ENCODE measurements around the gene DMBT1.
"Not testable (repeated sequence)": the region's sequence is repeated elsewhere in the genome, so short reads cannot be mapped to it uniquely, and the experiment has no call there.

The DMBT1 gene

DNA sequence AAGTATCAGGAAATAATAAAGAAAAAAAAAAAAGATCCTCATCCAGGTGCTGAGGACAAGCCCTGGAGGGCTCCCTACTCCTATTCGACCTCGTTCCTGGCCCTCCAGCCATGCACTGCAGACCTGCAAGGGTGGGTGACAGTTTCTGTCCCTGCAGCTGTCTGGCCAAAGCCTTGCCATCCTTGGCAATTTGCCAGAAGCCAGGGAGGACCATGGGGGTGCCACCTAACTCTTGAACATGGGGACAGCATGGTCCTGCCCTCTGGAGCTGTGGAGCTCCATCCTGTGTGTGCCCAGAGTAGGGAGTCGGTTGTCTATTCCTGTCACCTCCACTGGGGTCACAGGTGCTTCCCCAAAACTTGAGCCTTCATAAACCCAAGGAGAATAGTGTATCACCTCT lies 27.8 kb downstream of the DMBT1 start:
- DNase-seq, result no peak

DNA sequence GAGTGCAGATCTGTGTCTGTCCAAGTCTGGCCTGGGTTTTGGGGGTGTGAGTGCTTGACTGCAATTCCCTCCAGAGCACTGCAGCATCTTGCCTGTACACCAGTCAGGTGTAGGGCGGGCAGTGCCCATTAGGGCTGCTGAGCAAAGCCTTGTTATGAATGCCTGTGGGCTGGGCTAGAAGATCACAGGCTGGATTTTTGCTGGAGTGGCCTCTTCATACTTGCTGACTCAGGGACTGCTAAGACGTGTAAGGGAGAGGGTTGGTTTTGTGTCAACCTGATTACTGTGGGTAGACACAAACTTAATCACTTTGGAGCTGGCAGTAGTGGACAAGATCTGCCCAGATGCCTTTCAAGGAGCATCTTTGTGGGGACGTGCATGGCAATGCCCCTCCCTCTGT lies 29.6 kb downstream of the DMBT1 start:
- DNase-seq, result no peak

DNA sequence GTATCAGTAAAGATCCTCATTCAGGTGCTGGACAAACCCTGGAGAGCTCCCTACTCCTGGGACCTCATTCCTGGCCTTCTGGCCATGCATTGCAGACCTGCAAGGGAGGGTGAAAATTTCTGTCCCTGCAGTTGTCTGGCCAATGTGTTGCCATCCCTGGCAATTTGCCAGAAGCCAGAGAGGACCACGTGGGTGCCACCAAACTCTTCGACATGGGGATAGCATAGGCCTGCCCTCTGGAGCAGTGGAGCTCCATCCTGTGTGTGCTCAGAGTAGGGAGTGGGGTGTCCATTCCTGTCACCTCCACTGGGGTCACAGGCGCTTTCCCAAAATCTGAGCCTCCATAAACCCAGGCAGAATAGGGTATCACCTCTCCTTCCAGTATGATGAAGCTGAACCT lies 31.2 kb downstream of the DMBT1 start:
- DNase-seq, result no peak

DNA sequence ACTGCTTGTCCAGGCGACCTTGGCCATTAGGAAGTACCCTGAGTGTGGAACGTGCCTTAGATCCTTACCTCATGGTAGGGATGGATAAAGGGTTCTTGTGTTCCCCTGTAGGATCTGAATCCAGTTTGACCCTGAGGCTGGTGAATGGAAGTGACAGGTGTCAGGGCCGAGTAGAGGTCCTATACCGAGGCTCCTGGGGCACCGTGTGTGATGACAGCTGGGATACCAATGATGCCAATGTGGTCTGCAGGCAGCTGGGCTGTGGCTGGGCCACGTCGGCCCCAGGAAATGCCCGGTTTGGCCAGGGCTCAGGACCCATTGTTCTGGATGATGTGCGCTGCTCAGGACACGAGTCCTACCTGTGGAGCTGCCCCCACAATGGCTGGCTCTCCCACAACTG lies 31.6 kb downstream of the DMBT1 start:
- no peak for DNase-seq

DNA sequence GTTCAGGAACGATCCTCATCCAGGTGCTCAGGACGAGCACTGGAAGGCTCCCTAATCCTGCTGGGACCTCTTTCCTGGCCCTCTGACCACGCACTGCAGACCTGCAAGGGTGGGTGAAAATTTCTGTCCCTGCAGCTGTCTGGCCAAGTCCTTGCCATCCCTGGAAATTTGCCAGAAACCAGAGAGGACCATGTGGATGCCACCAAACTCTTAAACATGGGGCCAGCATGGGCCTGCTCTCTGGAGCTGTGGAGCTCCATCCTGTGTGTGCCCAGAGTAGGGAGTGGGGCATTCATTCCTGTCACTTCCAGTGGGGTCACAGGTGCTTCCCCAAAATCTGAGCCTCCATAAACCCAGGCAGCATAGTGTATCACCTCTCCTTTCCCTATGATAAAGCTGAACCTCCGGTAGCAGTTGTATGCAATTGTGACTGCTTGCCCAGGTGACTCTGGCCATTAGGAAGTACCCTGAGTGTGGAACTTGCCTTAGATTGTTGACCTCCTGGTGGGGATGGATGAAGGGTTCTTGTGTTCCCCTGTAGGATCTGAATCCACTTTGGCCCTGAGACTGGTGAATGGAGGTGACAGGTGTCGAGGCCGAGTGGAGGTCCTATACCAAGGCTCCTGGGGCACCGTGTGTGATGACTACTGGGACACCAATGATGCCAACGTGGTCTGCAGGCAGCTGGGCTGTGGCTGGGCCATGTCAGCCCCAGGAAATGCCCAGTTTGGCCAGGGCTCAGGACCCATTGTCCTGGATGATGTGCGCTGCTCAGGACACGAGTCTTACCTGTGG lies 57.1 kb downstream of the DMBT1 start:
- DNase-seq, result no peak

DNA sequence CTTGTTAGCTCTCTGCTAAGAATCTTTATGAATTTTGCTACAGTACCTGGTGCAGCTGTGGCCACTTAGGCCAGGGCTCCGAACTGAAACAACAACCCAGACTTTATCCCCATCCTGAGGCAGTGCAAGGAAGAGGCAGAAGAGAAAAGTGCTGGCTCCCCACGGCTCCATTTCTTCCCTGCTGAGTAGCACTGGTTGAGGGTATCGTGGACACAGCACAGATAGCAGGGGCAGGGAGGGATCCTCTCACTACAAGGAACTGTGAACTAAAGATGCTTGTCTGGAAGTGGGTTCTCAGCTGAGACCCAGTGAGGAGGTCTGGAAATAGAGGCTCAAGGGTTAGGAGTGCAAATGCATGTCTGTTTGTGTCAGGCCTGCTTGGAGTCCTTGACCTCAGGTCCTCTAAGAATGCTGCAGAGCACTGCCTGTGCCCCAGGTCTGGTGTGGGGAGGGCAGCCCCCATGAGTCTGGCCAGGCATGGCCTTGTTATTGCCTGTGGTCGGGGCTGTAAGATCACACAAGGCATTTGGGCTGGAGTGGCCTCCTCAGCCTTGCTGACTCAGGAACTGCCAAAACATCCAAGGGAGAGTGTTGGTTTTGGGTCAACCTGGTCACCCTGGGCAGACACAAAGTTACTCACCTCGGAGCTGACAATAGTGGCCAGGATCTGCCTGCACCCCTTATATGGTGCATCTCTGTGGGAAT lies 58.1 kb downstream of the DMBT1 start:
- no peak for DNase-seq

DNA sequence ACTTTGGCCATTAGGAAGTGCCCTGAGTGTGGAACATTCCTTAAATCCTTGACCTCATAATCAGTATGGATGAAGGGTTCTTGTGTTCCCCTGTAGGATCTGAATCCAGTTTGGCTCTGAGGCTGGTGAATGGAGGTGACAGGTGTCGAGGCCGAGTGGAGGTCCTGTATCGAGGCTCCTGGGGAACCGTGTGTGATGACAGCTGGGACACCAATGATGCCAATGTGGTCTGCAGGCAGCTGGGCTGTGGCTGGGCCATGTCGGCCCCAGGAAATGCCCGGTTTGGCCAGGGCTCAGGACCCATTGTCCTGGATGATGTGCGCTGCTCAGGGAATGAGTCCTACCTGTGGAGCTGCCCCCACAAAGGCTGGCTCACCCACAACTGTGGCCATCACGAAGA lies 60.4 kb downstream of the DMBT1 start:
- not testable (repeated sequence) for DNase-seq

DNA sequence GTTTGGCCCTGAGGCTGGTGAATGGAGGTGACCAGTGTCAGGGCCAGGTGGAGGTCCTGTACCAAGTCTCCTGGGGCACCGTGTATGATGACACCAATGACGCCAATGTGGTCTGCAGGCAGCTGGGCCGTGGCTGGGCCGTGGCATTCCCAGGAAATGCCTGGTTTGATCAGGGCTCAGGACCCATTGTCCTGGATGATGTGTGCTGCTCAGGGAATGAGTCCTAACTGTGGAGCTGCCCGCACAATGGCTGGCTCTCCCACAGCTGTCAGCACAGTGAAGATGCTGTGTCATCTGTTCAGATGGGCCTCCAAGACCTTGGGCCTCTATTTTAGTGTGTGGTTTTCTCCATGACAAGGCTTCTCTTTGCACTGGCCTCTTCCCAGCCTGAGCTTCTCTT lies 64.0 kb downstream of the DMBT1 start:
- no peak for DNase-seq

DNA sequence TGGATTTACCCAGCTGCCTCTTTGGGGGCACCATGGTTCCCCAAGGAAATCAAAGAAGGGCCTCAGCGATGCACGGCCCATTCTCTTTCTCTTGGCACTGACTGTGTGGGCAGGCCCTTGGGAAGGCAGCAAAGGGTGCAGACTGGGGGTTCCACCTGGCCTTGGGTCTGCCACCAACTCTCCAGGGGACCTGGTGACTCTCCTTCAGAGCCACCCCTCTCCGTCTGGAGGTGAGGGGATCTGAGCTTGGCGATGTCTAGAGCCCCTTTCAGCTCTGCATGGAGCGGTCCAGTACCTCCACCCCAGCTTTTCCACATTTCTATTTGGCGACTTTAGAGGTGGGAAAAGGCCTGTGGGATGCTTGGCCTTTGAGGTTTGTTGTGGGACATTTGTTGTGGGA lies 70.0 kb downstream of the DMBT1 start:
- no peak for DNase-seq

DNA sequence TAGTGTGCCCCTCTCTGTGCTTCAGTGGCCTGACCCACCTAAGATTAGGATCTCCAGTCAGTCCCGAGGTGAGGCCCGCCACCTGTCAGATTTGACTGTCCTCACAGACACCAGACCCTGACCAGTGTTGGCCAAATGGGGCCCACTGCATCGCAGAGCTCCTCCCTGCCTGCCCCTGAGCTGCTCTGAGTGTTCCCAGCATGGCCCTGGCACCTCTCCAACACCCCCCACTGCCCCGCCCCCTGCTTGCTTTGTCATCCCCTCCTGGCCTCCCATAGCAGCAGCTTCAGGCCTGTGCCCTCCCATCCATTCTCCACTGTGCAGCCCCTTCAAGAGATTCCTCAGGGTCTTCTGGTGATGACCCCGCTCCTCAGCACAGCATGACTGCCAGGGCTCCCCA lies 71.5 kb downstream of the DMBT1 start:
- no peak for DNase-seq

DNA sequence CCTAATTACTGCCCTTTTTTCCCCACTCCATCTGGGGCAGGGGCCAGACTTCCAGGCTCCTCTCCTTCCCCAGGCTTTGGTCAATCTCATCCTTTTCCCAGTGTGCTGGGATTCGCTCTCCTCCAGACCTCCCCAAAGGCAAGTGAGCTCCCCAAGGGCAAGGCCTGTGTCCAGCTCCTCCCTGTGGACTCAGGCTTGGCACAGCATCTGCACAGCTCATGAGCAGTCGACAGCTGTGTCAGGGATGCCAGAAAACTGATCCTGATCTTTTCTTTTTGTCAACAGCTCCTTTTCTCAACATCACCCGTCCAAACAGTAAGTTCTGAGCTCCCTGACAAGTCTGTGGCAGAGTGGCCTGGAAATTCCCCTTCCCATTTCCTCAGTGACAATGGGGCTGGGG lies 72.0 kb downstream of the DMBT1 start:
- DNase-seq, result no peak

DNA sequence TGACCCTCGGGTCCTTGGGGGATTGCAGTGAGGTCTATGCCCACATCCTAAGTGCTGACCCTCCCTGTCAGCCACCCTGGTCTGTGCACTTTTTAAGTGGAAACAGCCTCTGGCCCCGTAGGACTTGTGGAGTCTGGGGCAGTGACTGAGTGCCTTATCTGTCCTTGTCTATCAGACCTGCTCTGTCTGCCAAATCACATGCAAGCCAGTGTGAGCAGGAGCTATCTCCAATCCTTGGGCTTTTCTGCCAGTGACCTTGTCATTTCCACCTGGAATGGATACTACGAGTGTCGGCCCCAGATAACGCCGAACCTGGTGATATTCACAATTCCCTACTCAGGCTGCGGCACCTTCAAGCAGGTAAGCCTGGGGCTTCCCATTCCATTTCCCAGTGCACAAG lies 76.4 kb downstream of the DMBT1 start:
- no peak for DNase-seq

DNA sequence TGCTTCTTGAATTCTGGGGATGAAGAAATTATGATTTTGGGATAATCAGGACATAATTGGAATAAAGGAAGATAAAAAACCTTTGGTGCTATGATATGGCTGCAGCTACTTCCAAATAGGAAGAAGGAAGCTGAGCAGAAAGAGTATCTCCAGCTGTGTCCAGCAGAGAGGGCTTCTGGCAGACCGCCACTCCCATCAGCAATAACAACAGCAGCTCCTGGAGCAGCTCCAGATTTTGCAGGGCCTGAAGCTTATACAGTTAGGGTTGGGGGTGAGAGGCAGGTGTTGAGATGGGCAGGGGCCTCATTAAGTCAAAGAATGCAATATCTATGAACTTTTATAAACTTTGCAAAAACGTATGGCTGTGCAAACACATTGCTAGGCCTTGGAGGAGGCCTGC lies 76.8 kb downstream of the DMBT1 start:
- no peak for DNase-seq

DNA sequence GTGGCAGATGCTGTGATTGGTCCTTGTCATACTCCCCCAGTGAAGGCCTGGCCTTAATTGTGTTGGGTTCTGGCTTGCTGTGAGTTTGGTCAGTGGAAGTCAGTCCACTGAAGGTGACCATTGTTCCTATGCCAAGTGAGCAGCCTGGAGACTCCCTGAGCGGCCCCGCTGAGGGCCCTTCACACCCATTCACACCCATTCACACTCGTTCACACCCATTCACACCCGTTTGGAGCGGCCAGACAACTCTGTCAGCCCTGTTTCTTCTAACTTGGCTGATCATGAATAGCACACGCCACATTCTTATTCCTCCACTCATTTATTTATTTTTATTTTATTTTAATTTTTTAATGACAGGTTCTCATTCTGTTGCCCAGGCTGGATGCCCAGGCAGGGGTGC lies 77.6 kb downstream of the DMBT1 start:
- DNase-seq, result no peak

DNA sequence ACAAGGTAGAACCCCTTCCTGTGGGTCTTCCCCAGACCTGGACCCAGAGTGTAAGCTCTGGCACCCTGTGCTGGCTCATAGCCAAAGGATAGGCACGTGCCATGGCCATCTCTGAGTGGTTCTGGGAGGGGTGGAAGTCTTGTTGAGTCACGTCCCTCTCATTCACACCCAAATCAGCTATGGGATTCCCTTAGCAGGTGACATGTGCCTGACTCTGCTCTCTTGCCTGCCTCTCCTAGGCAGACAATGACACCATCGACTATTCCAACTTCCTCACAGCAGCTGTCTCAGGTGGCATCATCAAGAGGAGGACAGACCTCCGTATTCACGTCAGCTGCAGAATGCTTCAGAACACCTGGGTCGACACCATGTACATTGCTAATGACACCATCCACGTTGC lies 79.2 kb downstream of the DMBT1 start:
- no peak for DNase-seq

DNA sequence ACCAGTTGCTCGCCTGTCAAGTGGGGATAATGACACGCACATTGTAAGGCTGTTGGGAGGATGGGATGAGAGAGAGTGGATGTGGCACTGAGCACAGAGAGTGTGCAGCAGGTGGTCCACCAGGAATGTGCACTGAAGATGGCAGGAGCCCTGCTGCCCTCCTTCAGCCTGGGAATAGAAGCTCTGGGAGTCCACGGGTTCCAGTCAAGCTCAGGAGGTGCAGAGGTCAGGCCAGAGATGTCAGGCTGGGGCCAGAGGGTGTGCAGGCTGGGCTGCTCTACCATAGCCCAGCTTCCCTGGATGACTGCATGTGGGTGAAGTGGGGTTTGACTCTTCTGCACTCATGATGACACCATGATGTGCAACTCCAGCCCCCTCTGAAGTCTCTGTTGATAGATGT lies 80.4 kb downstream of the DMBT1 start:
- no peak for DNase-seq

DNA sequence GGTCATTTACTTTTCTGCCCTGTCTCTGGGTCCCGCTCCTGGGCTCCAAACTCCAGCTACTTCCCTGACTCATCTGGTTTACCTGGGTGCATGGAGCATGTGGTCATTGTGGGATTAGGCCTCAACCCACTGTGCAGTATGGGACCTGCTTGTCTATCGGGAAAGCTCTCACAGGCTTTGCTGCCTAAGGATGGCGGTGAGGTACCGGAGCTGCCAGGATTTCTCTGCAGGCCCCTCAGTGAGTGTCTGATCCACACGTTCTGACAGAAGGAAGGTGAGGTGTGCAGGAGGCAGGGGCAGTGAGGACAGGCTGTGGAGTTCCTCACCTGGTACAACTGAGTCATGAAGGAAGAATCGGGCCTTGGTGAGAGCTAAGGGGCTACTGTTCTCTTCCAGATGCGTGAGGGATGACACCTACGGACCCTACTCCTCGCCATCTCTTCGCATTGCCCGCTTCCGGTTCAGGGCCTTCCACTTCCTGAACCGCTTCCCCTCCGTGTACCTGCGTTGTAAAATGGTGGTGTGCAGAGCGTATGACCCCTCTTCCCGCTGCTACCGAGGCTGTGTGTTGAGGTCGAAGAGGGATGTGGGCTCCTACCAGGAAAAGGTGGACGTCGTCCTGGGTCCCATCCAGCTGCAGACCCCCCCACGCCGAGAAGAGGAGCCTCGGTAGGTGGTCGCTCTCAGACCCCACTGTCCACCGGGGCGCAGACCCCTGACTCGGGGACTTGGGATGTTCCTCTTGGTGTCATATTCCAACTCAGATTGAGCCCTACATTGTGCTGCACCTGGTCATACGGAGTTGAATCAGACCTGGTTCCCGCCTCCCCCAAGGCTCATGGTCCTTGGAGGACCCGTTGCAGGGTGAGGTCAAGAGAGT lies 82.4 kb downstream of the DMBT1 start:
- no peak for DNase-seq

DNA sequence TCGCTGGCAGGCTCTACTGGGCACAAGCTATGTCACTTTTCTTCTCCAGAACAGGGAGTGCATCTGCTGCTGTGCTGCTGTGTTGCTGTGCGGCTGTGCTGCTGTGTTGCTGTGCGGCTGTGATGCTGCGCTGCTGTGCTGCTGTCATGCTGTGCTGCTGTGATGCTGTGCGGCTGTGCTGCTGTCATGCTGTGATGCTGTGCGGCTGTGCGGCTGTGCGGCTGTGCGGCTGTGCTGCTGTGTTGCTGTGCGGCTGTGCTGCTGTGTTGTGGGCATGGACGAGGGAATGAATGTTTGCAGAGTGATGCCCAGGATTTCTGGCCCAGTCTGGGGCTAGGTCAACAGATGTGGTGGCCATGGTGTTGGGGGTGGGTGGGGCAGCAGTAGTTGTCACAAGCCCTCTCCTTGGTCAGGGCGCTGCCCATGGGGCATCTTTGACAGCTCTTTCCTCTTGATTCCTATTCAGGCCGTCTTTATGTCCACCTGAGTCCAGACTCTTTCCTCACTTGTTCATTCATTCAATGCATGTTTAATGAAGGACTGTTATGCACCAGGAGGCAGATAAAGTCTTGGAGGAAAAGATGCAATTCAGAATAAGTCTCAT lies 83.5 kb downstream of the DMBT1 start:
- no peak for DNase-seq

DNA sequence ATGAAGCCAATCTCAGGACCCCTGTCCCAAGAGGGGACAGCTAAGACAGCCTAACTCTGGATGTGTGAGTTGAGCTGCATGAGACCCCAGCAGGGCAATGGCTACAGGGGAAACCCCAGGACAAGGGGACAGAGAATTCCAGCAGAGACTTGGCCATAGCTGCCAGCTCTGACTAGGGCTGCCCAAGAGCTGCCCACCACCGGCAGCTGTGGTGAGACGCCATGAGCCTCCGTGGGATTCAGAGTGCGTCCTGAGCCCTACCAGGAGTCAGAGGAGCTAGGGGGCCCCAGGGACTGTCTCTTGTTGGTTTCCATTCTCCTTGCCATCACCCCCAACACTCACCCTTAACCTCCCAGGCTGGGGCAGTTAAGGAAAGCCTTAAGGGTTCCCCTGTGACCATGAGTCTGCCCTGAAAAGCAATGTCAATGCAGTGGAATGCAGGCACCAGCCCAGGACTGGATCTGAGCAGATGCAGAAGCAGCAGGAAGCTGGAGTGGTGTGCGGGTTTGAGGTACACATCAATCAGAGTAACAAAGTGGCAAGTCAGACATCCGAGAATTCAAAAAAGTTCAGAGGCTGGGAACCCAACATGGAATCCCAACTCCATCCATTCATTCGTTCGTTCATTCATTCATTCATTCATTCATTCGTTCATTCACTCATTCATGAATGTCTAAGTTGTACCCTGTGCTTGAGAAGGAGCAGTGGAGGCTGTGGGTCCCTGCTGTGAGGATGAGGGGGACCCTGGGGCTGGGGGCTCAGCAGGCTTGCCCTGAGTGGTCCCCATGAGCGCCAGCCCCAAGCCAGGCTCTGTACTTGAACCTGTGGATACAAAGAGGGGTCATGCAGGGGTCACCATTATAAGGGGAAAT lies 86.2 kb downstream of the DMBT1 start:
- no peak for DNase-seq

DNA sequence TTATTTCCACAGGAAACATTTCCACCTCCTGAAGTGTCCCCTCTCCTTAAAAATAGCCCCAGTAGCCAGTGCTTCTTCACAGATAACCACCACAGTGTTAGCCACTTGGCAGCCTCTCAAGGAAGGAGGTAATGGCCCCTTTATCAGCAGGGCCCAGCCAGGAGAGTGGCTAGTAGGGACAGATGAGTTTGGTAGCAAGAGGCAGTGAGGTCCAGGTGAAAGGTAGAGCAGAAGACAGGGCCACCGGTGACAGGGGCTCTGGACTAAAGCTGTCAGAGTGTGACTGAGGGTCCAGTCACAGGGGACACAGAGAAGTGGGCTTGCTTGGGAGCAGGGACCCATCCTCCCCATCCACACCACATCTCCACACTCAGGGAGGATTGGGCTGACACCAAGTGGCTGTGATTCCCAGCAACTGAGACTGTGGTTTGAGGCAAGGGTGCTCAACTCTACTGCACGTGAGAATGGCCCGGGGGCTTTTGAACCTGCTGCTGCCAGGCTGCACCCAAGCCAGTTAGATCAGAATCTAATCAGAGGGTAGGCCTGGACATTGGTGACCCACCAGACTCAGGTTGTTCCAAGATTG lies 86.9 kb downstream of the DMBT1 start:
- no peak for DNase-seq

DNA sequence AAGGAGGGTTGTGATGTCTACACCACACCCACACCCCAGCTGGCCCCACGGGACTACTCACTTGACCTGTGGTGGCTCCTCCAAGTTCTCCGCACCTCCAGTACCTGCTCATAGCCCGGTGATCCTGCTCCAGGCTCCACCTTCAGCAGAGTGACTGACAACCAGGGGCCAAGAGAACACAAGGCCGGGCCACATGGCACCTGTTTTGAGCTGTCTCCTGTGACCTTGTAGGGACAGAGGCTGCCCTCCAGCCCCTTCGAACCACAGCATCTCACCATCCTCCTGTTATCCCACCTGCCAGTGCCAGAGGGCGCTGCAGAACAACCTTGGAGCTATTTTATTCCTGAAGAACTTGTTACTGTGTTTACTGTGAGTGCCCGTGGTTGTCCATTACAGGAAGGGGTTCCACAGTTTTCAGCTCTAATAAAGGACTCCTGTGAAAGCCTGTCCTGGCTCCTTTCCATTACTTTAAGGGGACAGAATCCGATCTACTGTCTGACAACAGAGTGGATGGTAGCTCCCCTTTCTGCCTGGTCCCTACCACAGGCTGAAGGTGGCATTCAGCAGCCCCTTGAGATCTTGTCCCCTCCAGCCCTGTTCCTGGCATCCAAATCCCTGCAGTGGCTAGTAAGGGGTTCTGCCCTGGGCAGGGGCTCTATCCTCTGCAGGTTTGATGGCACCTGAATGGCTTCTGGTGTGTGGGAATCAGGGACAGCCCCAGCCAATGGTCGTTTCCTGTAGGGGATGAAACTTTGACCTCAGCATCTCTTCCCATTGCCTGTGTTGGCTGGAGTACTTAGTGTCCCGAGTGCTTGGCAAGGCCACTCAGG lies 88.3 kb downstream of the DMBT1 start:
- DNase-seq, result peak in 1 of 2 experiments; percentile 5
